HG02973 (cell line): ENCODE measurements around the gene OR13C9.
"Not testable (repeated sequence)": the region's sequence is repeated elsewhere in the genome, so short reads cannot be mapped to it uniquely, and the experiment has no call there.

Experiments used
- ATAC-seq: cut with Tn5 transposase; IDR thresholded peaks from one replicate; pipeline ENCODE4 v1.9.1; 2021; ENCODE audit warnings: moderate library complexity; ENCODE audit not compliant: unreplicated experiment

Gene OR13C9

GRCh38 chr9:104618104-104618503 lies at the start of gene OR13C9:
Gene OR13C9 (minus strand): TSS chr9:104618204. CDS start chr9:104618204, 0 bp downstream.
- no peak for ATAC-seq

GRCh38 chr9:104658496-104659195 lies 40.6 kb upstream of the OR13C9 start:
- ATAC-seq, result no peak

GRCh38 chr9:104635456-104635855 lies 17.5 kb upstream of the OR13C9 start:
- no peak for ATAC-seq

GRCh38 chr9:104633976-104634520 lies 16.0 kb upstream of the OR13C9 start:
- no peak for ATAC-seq

GRCh38 chr9:104625964-104626363 lies 8.0 kb upstream of the OR13C9 start:
- ATAC-seq, result not testable (repeated sequence)

GRCh38 chr9:104617418-104617817 lies 586 bp downstream of the OR13C9 start:
- ATAC-seq, result no peak

- no peak for ATAC-seq
Measured at GRCh38 chr9:104611213-104611612, 6.8 kb downstream of the OR13C9 start.

GRCh38 chr9:104608336-104608735 lies 9.7 kb downstream of the OR13C9 start:
- no peak for ATAC-seq

- ATAC-seq, result no peak
Measured at GRCh38 chr9:104606152-104606551, 11.9 kb downstream of the OR13C9 start.

- ATAC-seq, result not testable (repeated sequence)
Measured at GRCh38 chr9:104605527-104605926, 12.5 kb downstream of the OR13C9 start, which contains the start of gene OR13C2. Gene OR13C2 (minus strand): TSS chr9:104605627. CDS start chr9:104605627, 0 bp downstream.

- no peak for ATAC-seq
Measured at GRCh38 chr9:104604801-104605200, 13.2 kb downstream of the OR13C9 start.

GRCh38 chr9:104599313-104599712 lies 18.7 kb downstream of the OR13C9 start, which contains the start of gene OR13C5:
Gene OR13C5 (minus strand): TSS chr9:104599413. CDS start chr9:104599413, 0 bp downstream.
- not testable (repeated sequence) for ATAC-seq

- not testable (repeated sequence) for ATAC-seq
Measured at GRCh38 chr9:104598749-104599148, 19.3 kb downstream of the OR13C9 start.

GRCh38 chr9:104589626-104590025 lies 28.4 kb downstream of the OR13C9 start:
- no peak for ATAC-seq

GRCh38 chr9:104586496-104587180 lies 31.4 kb downstream of the OR13C9 start:
- ATAC-seq, result no peak

- ATAC-seq, result no peak
Measured at GRCh38 chr9:104580562-104580961, 37.4 kb downstream of the OR13C9 start.

GRCh38 chr9:104577263-104577662 lies 40.7 kb downstream of the OR13C9 start:
- ATAC-seq, result no peak

GRCh38 chr9:104575456-104575855 lies 42.5 kb downstream of the OR13C9 start:
- no peak for ATAC-seq

- ATAC-seq, result no peak
Measured at GRCh38 chr9:104572612-104573011, 45.4 kb downstream of the OR13C9 start.

GRCh38 chr9:104568868-104569267 lies 49.1 kb downstream of the OR13C9 start, which contains the start of gene OR13C8:
Gene OR13C8 (plus strand): TSS chr9:104569168. CDS start chr9:104569168, 0 bp downstream.
- ATAC-seq, result no peak
